Measurements from ENCODE around the gene OR2A1.
"Not testable (repeated sequence)": the region's sequence is repeated elsewhere in the genome, so short reads cannot be mapped to it uniquely, and the experiment has no call there.

DNA sequence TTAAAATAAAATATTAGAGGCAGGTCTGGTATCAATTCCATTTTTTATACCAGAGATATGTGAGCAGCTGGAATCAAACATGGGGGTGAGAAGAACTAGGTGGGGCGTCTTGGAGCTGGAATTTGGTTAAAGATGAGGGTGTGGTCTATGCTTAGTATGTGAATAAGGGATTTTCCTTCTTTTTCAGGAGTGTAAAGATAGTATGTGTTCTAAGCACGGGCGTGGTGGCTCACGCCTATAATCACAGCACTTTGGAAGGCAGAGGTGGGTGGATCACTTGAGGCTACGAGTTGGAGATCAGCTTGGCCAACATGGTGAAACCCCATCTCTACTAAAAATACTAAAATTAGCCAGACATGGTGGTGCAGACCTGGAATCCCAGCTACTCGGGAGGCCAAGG lies 36.9 kb upstream of the OR2A1 start:
- TF ChIP-seq CTCF (tag by site-specific recombination; IDR thresholded peaks at IDR 0.05); ZNF76 (tag by site-specific recombination; IDR thresholded peaks at IDR 0.05; ENCODE audit: borderline replicate concordance, low read depth); KLF16 (tag by site-specific recombination; IDR thresholded peaks at IDR 0.05); ZBTB1 (tag by site-specific recombination; IDR thresholded peaks at IDR 0.05); REPIN1 (tag by site-specific recombination; IDR thresholded peaks at IDR 0.05; ENCODE audit: low read depth); ZFP3 (tag by site-specific recombination; IDR thresholded peaks at IDR 0.05; ENCODE audit: low read depth); ZNF324 (tag by site-specific recombination; IDR thresholded peaks at IDR 0.05); ZNF544 (tag by site-specific recombination; IDR thresholded peaks at IDR 0.05); ZNF155 (tag by site-specific recombination; IDR thresholded peaks at IDR 0.05); HOXC10 (CRISPR knock-in tag; IDR thresholded peaks at IDR 0.05); BCL11A (tag by site-specific recombination; IDR thresholded peaks at IDR 0.05; ENCODE audit: low read depth): not testable (repeated sequence)
- TF ChIP-seq, protein P1, sequence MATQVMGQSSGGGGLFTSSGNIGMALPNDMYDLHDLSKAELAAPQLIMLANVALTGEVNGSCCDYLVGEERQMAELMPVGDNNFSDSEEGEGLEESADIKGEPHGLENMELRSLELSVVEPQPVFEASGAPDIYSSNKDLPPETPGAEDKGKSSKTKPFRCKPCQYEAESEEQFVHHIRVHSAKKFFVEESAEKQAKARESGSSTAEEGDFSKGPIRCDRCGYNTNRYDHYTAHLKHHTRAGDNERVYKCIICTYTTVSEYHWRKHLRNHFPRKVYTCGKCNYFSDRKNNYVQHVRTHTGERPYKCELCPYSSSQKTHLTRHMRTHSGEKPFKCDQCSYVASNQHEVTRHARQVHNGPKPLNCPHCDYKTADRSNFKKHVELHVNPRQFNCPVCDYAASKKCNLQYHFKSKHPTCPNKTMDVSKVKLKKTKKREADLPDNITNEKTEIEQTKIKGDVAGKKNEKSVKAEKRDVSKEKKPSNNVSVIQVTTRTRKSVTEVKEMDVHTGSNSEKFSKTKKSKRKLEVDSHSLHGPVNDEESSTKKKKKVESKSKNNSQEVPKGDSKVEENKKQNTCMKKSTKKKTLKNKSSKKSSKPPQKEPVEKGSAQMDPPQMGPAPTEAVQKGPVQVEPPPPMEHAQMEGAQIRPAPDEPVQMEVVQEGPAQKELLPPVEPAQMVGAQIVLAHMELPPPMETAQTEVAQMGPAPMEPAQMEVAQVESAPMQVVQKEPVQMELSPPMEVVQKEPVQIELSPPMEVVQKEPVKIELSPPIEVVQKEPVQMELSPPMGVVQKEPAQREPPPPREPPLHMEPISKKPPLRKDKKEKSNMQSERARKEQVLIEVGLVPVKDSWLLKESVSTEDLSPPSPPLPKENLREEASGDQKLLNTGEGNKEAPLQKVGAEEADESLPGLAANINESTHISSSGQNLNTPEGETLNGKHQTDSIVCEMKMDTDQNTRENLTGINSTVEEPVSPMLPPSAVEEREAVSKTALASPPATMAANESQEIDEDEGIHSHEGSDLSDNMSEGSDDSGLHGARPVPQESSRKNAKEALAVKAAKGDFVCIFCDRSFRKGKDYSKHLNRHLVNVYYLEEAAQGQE (tag by site-specific recombination; IDR thresholded peaks at IDR 0.05): not testable (repeated sequence)
- TF ChIP-seq, protein P2, sequence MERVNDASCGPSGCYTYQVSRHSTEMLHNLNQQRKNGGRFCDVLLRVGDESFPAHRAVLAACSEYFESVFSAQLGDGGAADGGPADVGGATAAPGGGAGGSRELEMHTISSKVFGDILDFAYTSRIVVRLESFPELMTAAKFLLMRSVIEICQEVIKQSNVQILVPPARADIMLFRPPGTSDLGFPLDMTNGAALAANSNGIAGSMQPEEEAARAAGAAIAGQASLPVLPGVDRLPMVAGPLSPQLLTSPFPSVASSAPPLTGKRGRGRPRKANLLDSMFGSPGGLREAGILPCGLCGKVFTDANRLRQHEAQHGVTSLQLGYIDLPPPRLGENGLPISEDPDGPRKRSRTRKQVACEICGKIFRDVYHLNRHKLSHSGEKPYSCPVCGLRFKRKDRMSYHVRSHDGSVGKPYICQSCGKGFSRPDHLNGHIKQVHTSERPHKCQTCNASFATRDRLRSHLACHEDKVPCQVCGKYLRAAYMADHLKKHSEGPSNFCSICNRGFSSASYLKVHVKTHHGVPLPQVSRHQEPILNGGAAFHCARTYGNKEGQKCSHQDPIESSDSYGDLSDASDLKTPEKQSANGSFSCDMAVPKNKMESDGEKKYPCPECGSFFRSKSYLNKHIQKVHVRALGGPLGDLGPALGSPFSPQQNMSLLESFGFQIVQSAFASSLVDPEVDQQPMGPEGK (tag by site-specific recombination; IDR thresholded peaks at IDR 0.05): not testable (repeated sequence)

Data from HEK293 (cell line).